Hepatocyte (in vitro differentiated cells): ENCODE data around the gene TUBB2B. TPM values are rescaled to one million over a fixed set of nuclear protein-coding genes. Genes with fewer than 3 reads are reported as not detected.
A peak's percentile ranks its signal among the peaks of the same experiment; 100 is the strongest.

ENCODE experiments used
- DNase-seq: peaks from one replicate; pipeline ENCODE4 v3.0.0-alpha.2; 2016; ENCODE audit warnings: low spot score
- H2AFZ ChIP-seq: fragments of 200-600 bp; sonication (generic); 2 replicates; pipeline ENCODE4 v1.6.0; 2016; ENCODE audit warnings: antibody characterized with exemption, mild to moderate bottlenecking
- H3K27ac ChIP-seq: fragments of 200-600 bp; sonication (generic); 2 replicates; pipeline ENCODE4 v1.5.1; 2016; ENCODE audit warnings: mild to moderate bottlenecking
- H3K27me3 ChIP-seq: fragments of 200-600 bp; sonication (generic); 2 replicates; pipeline ENCODE4 v1.6.1; 2016
- H3K36me3 ChIP-seq: fragments of 200-600 bp; sonication (generic); replicated peaks from 2 replicates; pipeline ENCODE4 v1.5.1; 2016; ENCODE audit warnings: low read depth; ENCODE audit not compliant: insufficient read depth
- H3K4me1 ChIP-seq: fragments of 200-600 bp; sonication (generic); 2 replicates; pipeline ENCODE4 v1.5.1; 2016; ENCODE audit warnings: mild to moderate bottlenecking, moderate library complexity; ENCODE audit not compliant: insufficient read depth
- H3K4me2 ChIP-seq: fragments of 200-600 bp; sonication (generic); 2 replicates; pipeline ENCODE4 v1.6.0; 2016
- H3K4me3 ChIP-seq: fragments of 200-600 bp; sonication (generic); 2 replicates; pipeline ENCODE4 v1.5.1; 2016; ENCODE audit warnings: mild to moderate bottlenecking
- H3K79me2 ChIP-seq: fragments of 200-600 bp; sonication (generic); 2 replicates; pipeline ENCODE4 v1.6.0; 2017; ENCODE audit warnings: mild to moderate bottlenecking
- H3K9me2 ChIP-seq: fragments of 200-600 bp; sonication (generic); replicated peaks from 2 replicates; pipeline ENCODE4 v1.6.0; 2017; ENCODE audit warnings: mild to moderate bottlenecking; ENCODE audit not compliant: insufficient read depth
- H3K9me3 ChIP-seq: fragments of 200-600 bp; sonication (generic); 2 replicates; pipeline ENCODE4 v1.5.1; 2016; ENCODE audit warnings: low read depth, mild to moderate bottlenecking
- H4K20me1 ChIP-seq: fragments of 200-600 bp; sonication (generic); 2 replicates; pipeline ENCODE4 v1.6.0; 2016; ENCODE audit warnings: mild to moderate bottlenecking; ENCODE audit not compliant: insufficient read depth, poor library complexity, severe bottlenecking
- CTCF ChIP-seq: fragments of 200-600 bp; sonication (generic); IDR thresholded peaks from 2 replicates; pipeline ENCODE4 v1.5.1; 2016; ENCODE audit warnings: antibody characterized with exemption, mild to moderate bottlenecking; ENCODE audit not compliant: poor library complexity
- EZH2 ChIP-seq: fragments of 200-600 bp; sonication (generic); IDR thresholded peaks from 2 replicates; pipeline ENCODE4 v1.6.1; 2016; ENCODE audit warnings: antibody characterized with exemption, mild to moderate bottlenecking, borderline replicate concordance
- EZH2phosphoT487 ChIP-seq: fragments of 200-600 bp; sonication (generic); IDR thresholded peaks from one replicate; pipeline ENCODE4 v1.6.1; 2018; ENCODE audit warnings: antibody characterized with exemption, mild to moderate bottlenecking, low read depth, moderate library complexity; ENCODE audit not compliant: unreplicated experiment, severe bottlenecking
- WGBS: methylation state at CpG from one replicate; pipeline ENCODE4 v1.1.6; 2016; ENCODE audit warnings: low lambda C conversion rate; ENCODE audit errors: missing lambda C conversion rate; 5-methylcytosine and 5-hydroxymethylcytosine counted together
- polyA plus RNA-seq: library from polyadenylated mRNA; unstranded; fragments of >200 nt; fragmentation: Nextera tagmentation; extraction: Ambion mirVana; gene quantifications from 2 replicates; pipeline ENCODE4 v1.2.1, GENCODE V29; 2016
- total RNA-seq: library from RNA; depleted of rRNA; stranded (reverse); fragments of >200 nt; gene quantifications from 2 replicates; pipeline ENCODE4 v1.2.3, GENCODE V29; 2014

Gene TUBB2B
- total and polyA plus RNA-seq, 2 experiments from 2014 or later = 36.4 to 72.0 TPM

GRCh38 chr6:3251462-3252314, 24.2 kb upstream of the TUBB2B start:
- DNase-seq = peak; percentile 90
- TF ChIP-seq CTCF = peak; percentile 92
- TF ChIP-seq EZH2phosphoT487 = no peak
- Histone ChIP-seq H3K27ac (no peak overlapping the region), H3K9me3 (no peaks in the 10 kb centered on the region), H3K36me3 (no peaks in the 10 kb centered on the region), H2AFZ (peak overlapping the region; percentile 58), H3K4me2 (peak overlapping the region; percentile 63), H4K20me1 (no peaks in the 10 kb centered on the region), H3K27me3 (no peaks in the 10 kb centered on the region), H3K4me3 (no peak overlapping the region), H3K9me2 (no peaks in the 10 kb centered on the region), H3K79me2 (no peaks in the 10 kb centered on the region), H3K4me1 (peaks cover 14% of the 10 kb centered on the region)
- WGBS = 30% methylated on average over 20 of the region's 20 CpGs

- no peak overlapping the region for H3K4me2 ChIP-seq
- 86% methylated on average over 9 of the region's 9 CpGs for WGBS
Measured at GRCh38 chr6:3250231-3250675, 22.8 kb upstream of the TUBB2B start.

GRCh38 chr6:3249821-3250220, 22.4 kb upstream of the TUBB2B start:
- Histone ChIP-seq H3K9me2 (no peaks in the 10 kb centered on the region), H3K9me3 (no peaks in the 10 kb centered on the region), H3K4me2 (no peak overlapping the region), H3K27me3 (no peaks in the 10 kb centered on the region), H3K4me1 (peaks cover 14% of the 10 kb centered on the region), H3K4me3 (no peak overlapping the region), H3K27ac (no peak overlapping the region), H2AFZ (no peak overlapping the region), H4K20me1 (no peaks in the 10 kb centered on the region), H3K36me3 (no peaks in the 10 kb centered on the region), H3K79me2 (no peaks in the 10 kb centered on the region)
- WGBS = 92% methylated on average over 3 of the region's 3 CpGs
- no peak for TF ChIP-seq CTCF
- no peak for TF ChIP-seq EZH2
- no peak for TF ChIP-seq EZH2phosphoT487
- DNase-seq = no peak

More at GRCh38 chr6:3250231-3250675, 22.8 kb upstream of the TUBB2B start:
- TF ChIP-seq EZH2 = no peak
- TF ChIP-seq EZH2phosphoT487 = no peak
- TF ChIP-seq CTCF = no peak
- Histone ChIP-seq H3K79me2 (no peaks in the 10 kb centered on the region), H4K20me1 (no peaks in the 10 kb centered on the region), H3K27ac (no peak overlapping the region), H3K27me3 (no peaks in the 10 kb centered on the region), H3K4me3 (no peak overlapping the region), H2AFZ (no peak overlapping the region), H3K4me1 (peaks cover 14% of the 10 kb centered on the region), H3K9me2 (no peaks in the 10 kb centered on the region), H3K36me3 (no peaks in the 10 kb centered on the region), H3K9me3 (no peaks in the 10 kb centered on the region)
- no peak for DNase-seq
